GM23338 (cell line): ENCODE data around the gene BRD3. TPM values are rescaled to one million over a fixed set of nuclear protein-coding genes. Genes with fewer than 3 reads are reported as not detected.
A peak's percentile ranks its signal among the peaks of the same experiment; 100 is the strongest.

Experiments
- ATAC-seq: fragments of 200-7000 bp; cut with Tn5 transposase; 3 replicates; pipeline ENCODE4 v1.9.1; 2020
- DNase-seq: peaks from one replicate; pipeline ENCODE4 v3.0.0-alpha.2; 2015; ENCODE audit warnings: low spot score
- H2AFZ ChIP-seq: fragments of 200-600 bp; sonication (generic); 2 replicates; pipeline ENCODE4 v1.8.0; 2016; ENCODE audit warnings: antibody characterized with exemption, mild to moderate bottlenecking, moderate library complexity
- H3F3A ChIP-seq: fragments of 200-600 bp; sonication (generic); replicated peaks from 2 replicates; pipeline ENCODE4 v1.8.0; 2017; ENCODE audit warnings: antibody characterized with exemption, mixed run types, low read depth
- H3K27ac ChIP-seq: fragments of 200-600 bp; sonication (generic); 2 replicates; pipeline ENCODE4 v1.6.1; 2016; ENCODE audit warnings: low read depth
- H3K27me3 ChIP-seq: fragments of 200-600 bp; sonication (generic); 2 replicates; pipeline ENCODE4 v1.8.0; 2016; ENCODE audit warnings: mild to moderate bottlenecking, mixed run types, moderate library complexity; ENCODE audit not compliant: insufficient read depth
- H3K36me3 ChIP-seq: fragments of 200-600 bp; sonication (generic); 2 replicates; pipeline ENCODE4 v1.8.0; 2016; ENCODE audit warnings: mild to moderate bottlenecking; ENCODE audit not compliant: insufficient read depth
- H3K4me1 ChIP-seq: fragments of 200-600 bp; sonication (generic); 2 replicates; pipeline ENCODE4 v1.8.0; 2016; ENCODE audit warnings: mild to moderate bottlenecking, moderate library complexity; ENCODE audit not compliant: insufficient read depth
- H3K4me2 ChIP-seq: fragments of 200-600 bp; sonication (generic); 2 replicates; pipeline ENCODE4 v1.7.1; 2017; ENCODE audit warnings: mixed run types
- H3K4me3 ChIP-seq: fragments of 200-600 bp; sonication (generic); 2 replicates; pipeline ENCODE4 v1.6.1; 2016; ENCODE audit warnings: mixed run types
- H3K79me2 ChIP-seq: fragments of 200-600 bp; sonication (generic); replicated peaks from 2 replicates; pipeline ENCODE4 v1.8.0; 2017; ENCODE audit warnings: mild to moderate bottlenecking; ENCODE audit not compliant: insufficient read depth
- H3K9me2 ChIP-seq: fragments of 200-600 bp; sonication (generic); 2 replicates; pipeline ENCODE4 v1.8.0; 2017; ENCODE audit not compliant: insufficient read depth
- H4K20me1 ChIP-seq: fragments of 200-600 bp; sonication (generic); replicated peaks from 2 replicates; pipeline ENCODE4 v1.8.0; 2017; ENCODE audit warnings: mild to moderate bottlenecking; ENCODE audit not compliant: insufficient read depth
- H3K27ac Mint-ChIP-seq: 2 replicates; pipeline ENCODE4 v1.8.0; 2020; ENCODE audit warnings: inconsistent platforms, mild to moderate bottlenecking, moderate library complexity, mixed read lengths
- H3K27me3 Mint-ChIP-seq: 3 replicates; pipeline ENCODE4 v1.8.0; 2022; ENCODE audit warnings: low read depth, mild to moderate bottlenecking, moderate library complexity, mixed read lengths, inconsistent platforms; ENCODE audit not compliant: insufficient read depth, poor library complexity
- H3K36me3 Mint-ChIP-seq: 3 replicates; pipeline ENCODE4 v1.8.0; 2021; ENCODE audit warnings: low read depth, mild to moderate bottlenecking, inconsistent platforms, moderate library complexity, mixed read lengths
- H3K4me1 Mint-ChIP-seq: 3 replicates; pipeline ENCODE4 v1.8.0; 2020; ENCODE audit warnings: mild to moderate bottlenecking, inconsistent platforms, mixed read lengths
- H3K4me3 Mint-ChIP-seq: 3 replicates; pipeline ENCODE4 v1.8.0; 2021; ENCODE audit warnings: moderate library complexity, mild to moderate bottlenecking, inconsistent platforms, mixed read lengths
- H3K9me3 Mint-ChIP-seq: 3 replicates; pipeline ENCODE4 v1.8.0; 2020; ENCODE audit warnings: moderate library complexity, mild to moderate bottlenecking, inconsistent platforms, mixed read lengths
- CREB1 ChIP-seq: fragments of 250-450 bp; sonication (Bioruptor Pico); IDR thresholded peaks from 2 replicates; pipeline ENCODE4 v1.5.0; 2020; ENCODE audit warnings: low read depth, mild to moderate bottlenecking, moderate library complexity
- CTCF ChIP-seq, 2 experiments: fragments of 200-600 bp in 1 of 2; sonication (generic) in 1 of 2; conservative IDR thresholded peaks; 2 replicates each; pipeline versions ENCODE4 v1.5.1 to v1.6.1; 2016 to 2017; ENCODE audit warnings: antibody characterized with exemption in 2 of 2, low read depth in 2 of 2, mild to moderate bottlenecking in 2 of 2, moderate library complexity in 1 of 2
- ETS1 ChIP-seq: IDR thresholded peaks from 2 replicates; pipeline ENCODE4 v1.6.1; 2016; ENCODE audit warnings: antibody characterized with exemption
- EZH2phosphoT487 ChIP-seq: fragments of 200-600 bp; sonication (generic); IDR thresholded peaks from one replicate; pipeline ENCODE4 v1.8.1; 2018; ENCODE audit warnings: antibody characterized with exemption; ENCODE audit not compliant: unreplicated experiment
- NANOG ChIP-seq: IDR thresholded peaks from 2 replicates; pipeline ENCODE4 v1.6.1; 2016; ENCODE audit warnings: antibody characterized with exemption, borderline replicate concordance
- POLR2AphosphoS5 ChIP-seq: IDR thresholded peaks from 2 replicates; pipeline ENCODE4 v1.6.1; 2016; ENCODE audit warnings: antibody characterized with exemption, low read depth
- REST ChIP-seq: IDR thresholded peaks from one replicate; pipeline ENCODE4 v1.6.1; 2018; ENCODE audit warnings: antibody characterized with exemption; ENCODE audit not compliant: unreplicated experiment
- STAT1 ChIP-seq: IDR thresholded peaks from one replicate; pipeline ENCODE4 v1.6.1; 2016; ENCODE audit warnings: antibody characterized with exemption; ENCODE audit not compliant: unreplicated experiment
- ZNF114 ChIP-seq: fragments of 250-450 bp; sonication (Bioruptor Pico); IDR thresholded peaks from 2 replicates; pipeline ENCODE4 v1.5.0; 2020; ENCODE audit warnings: mild to moderate bottlenecking, moderate library complexity
- ZNF331 ChIP-seq: fragments of 250-450 bp; sonication (Bioruptor Pico); IDR thresholded peaks from 2 replicates; pipeline ENCODE4 v1.5.0; 2020; ENCODE audit warnings: low read depth, mild to moderate bottlenecking, moderate library complexity
- ZNF462 ChIP-seq: fragments of 250-450 bp; sonication (Bioruptor Pico); IDR thresholded peaks from 2 replicates; pipeline ENCODE4 v1.5.0; 2020; ENCODE audit warnings: mild to moderate bottlenecking, moderate library complexity
- polyA plus RNA-seq: library from polyadenylated mRNA; unstranded; fragments of >200 nt; fragmentation: Nextera tagmentation; extraction: Ambion mirVana; gene quantifications from 2 replicates; pipeline ENCODE4 v1.2.1, GENCODE V29; 2016
- total RNA-seq: library from RNA; depleted of rRNA; stranded (reverse); fragments of >200 nt; shearing (Covaris generic); gene quantifications from 2 replicates; pipeline ENCODE4 v1.2.3, GENCODE V29; 2014

BRD3 gene
- total and polyA plus RNA-seq, 2 experiments from 2014 or later, result 46.0 to 88.0 TPM

GRCh38 chr9:134062461-134063087 is 5.3 kb downstream of the BRD3 start:
- DNase-seq, result no peak
- H3K4me3 Mint-ChIP-seq, result no peak overlapping the region; the same call in 2 of the 3 replicates
- peaks cover 14% of the 10 kb centered on the region for H3K4me1 ChIP-seq
- no peak overlapping the region for H3K4me3 ChIP-seq
- no peak overlapping the region for H3K27ac ChIP-seq
- TF ChIP-seq REST, result no peak
- no peak for TF ChIP-seq CTCF (conservative IDR thresholded peaks at IDR 0.05; ENCODE audit: low read depth in 2 of 2)
- TF ChIP-seq ZNF331 (CRISPR knock-in tag), result no peak
- no peak for TF ChIP-seq STAT1
- TF ChIP-seq POLR2AphosphoS5, result no peak
- no peak for TF ChIP-seq ZNF114 (CRISPR knock-in tag)
- TF ChIP-seq EZH2phosphoT487, result no peak
- no peak for TF ChIP-seq CREB1 (CRISPR knock-in tag)
- no peak for TF ChIP-seq ETS1
- TF ChIP-seq ZNF462, result no peak
- TF ChIP-seq NANOG, result no peak
- peaks cover 11% of the 10 kb centered on the region for H3K36me3 Mint-ChIP-seq
- no peak for ATAC-seq
- H3K79me2 ChIP-seq, result peaks cover 95% of the 10 kb centered on the region
- no peaks in the 10 kb centered on the region for H3F3A ChIP-seq
- peaks cover 64% of the 10 kb centered on the region for H4K20me1 ChIP-seq
- peaks cover 52% of the 10 kb centered on the region for H3K4me1 Mint-ChIP-seq
- H3K27me3 Mint-ChIP-seq, result peaks cover 15% of the 10 kb centered on the region
- no peaks in the 10 kb centered on the region for H3K27me3 ChIP-seq
- H3K36me3 ChIP-seq, result no peaks in the 10 kb centered on the region
- H2AFZ ChIP-seq, result no peak overlapping the region
- no peak overlapping the region; the same call in 1 of the 2 replicates for H3K4me2 ChIP-seq
- no peaks in the 10 kb centered on the region for H3K9me3 Mint-ChIP-seq
- no peaks in the 10 kb centered on the region for H3K9me2 ChIP-seq
- H3K27ac Mint-ChIP-seq, result peak overlapping the region; percentile 86; the same call in 1 of the 2 replicates
